Neural cell (in vitro differentiated cells): ENCODE measurements around the gene GRIPAP1.

Experiments used
- CTCF ChIP-seq: fragments of 450-650 bp; IDR thresholded peaks from 2 replicates; pipeline ENCODE4 v1.5.1; 2014; ENCODE audit warnings: antibody characterized with exemption, mild to moderate bottlenecking, moderate library complexity; ENCODE audit not compliant: poor library complexity, severe bottlenecking
- EP300 ChIP-seq: fragments of 450-650 bp; conservative IDR thresholded peaks from 2 replicates; pipeline ENCODE4 v1.6.1; 2014; ENCODE audit warnings: antibody characterized with exemption, mild to moderate bottlenecking, moderate library complexity; ENCODE audit not compliant: poor library complexity, severe bottlenecking
- EZH2 ChIP-seq: fragments of 200-600, 300-800 bp; shearing (Covaris generic), sonication (generic); IDR thresholded peaks from 2 replicates; pipeline ENCODE4 v1.6.1; 2014; ENCODE audit warnings: antibody characterized with exemption, low read length, borderline replicate concordance, mild to moderate bottlenecking; ENCODE audit not compliant: insufficient read depth, poor library complexity, severe bottlenecking
- MXI1 ChIP-seq: fragments of 450-650 bp; conservative IDR thresholded peaks from 2 replicates; pipeline ENCODE4 v1.6.1; 2014; ENCODE audit warnings: antibody characterized with exemption, mild to moderate bottlenecking; ENCODE audit not compliant: poor library complexity, severe bottlenecking
- POLR2AphosphoS5 ChIP-seq: IDR thresholded peaks from 2 replicates; pipeline ENCODE4 v1.6.1; 2012
- TAF1 ChIP-seq: IDR thresholded peaks from 2 replicates; pipeline ENCODE4 v1.6.1; 2012; ENCODE audit warnings: low read depth

- TF ChIP-seq CTCF (no peak), EZH2 (no peak), EP300 (no peak), TAF1 (no peak), MXI1 (no peak), POLR2AphosphoS5 (no peak)
Measured at GRCh38 chrX:49041744-49042580, 39.9 kb upstream of the GRIPAP1 start.
